Inflammatory macrophage treated with lipopolysaccharide for 1 hour (primary cell): ENCODE data around the gene EIF2AK2.
A peak's percentile ranks its signal among the peaks of the same experiment; 100 is the strongest.

Source experiments
- DNase-seq, 2 donors: peaks; one replicate each; pipeline ENCODE4 v3.0.0-alpha.2; 2020 to 2022

The EIF2AK2 gene

GRCh38 chr2:37098416-37099118 is 58.2 kb downstream of the EIF2AK2 start:
- DNase-seq: no peak

GRCh38 chr2:37096568-37096967 is 60.2 kb downstream of the EIF2AK2 start:
- DNase-seq: no peak

GRCh38 chr2:37091873-37092272 is 64.9 kb downstream of the EIF2AK2 start:
- DNase-seq: no peak

GRCh38 chr2:37090019-37090477 is 66.7 kb downstream of the EIF2AK2 start:
- DNase-seq: peak in 1 of 2 donors; percentile 7

- peak; percentile 18 to 29 for DNase-seq
These were observed 71.0 kb downstream of the EIF2AK2 start for GRCh38 chr2:37085731-37086147.

- DNase-seq: peak in 1 of 2 donors; percentile 3
These were observed 72.0 kb downstream of the EIF2AK2 start for GRCh38 chr2:37084797-37085196.

GRCh38 chr2:37083873-37084794 is 72.6 kb downstream of the EIF2AK2 start, which contains the start of the genes GPATCH11 and HEATR5B:
Gene GPATCH11 (plus strand): TSS chr2:37084518. CDS start chr2:37088382, 3,864 bp downstream.
Gene HEATR5B (minus strand): TSS chr2:37084372. CDS start chr2:37083414, 958 bp downstream.
- peak; percentile 96 to 97 for DNase-seq

GRCh38 chr2:37080689-37081088 is 76.1 kb downstream of the EIF2AK2 start:
- DNase-seq: peak in 1 of 2 donors; percentile 28

- peak; percentile 37 to 40 for DNase-seq
These were observed 76.5 kb downstream of the EIF2AK2 start for GRCh38 chr2:37080266-37080665.

GRCh38 chr2:37070931-37071330 is 85.8 kb downstream of the EIF2AK2 start:
- DNase-seq: no peak

GRCh38 chr2:37068686-37069085 is 88.1 kb downstream of the EIF2AK2 start:
- DNase-seq: no peak

GRCh38 chr2:37061776-37062175 is 95.0 kb downstream of the EIF2AK2 start:
- no peak for DNase-seq

GRCh38 chr2:37061013-37061711 is 95.6 kb downstream of the EIF2AK2 start:
- no peak for DNase-seq

GRCh38 chr2:37060446-37060845 is 96.3 kb downstream of the EIF2AK2 start:
- DNase-seq: no peak

GRCh38 chr2:37059841-37060240 is 96.9 kb downstream of the EIF2AK2 start:
- DNase-seq: no peak

- peak in 1 of 2 donors; percentile 9 for DNase-seq
These were observed 104.0 kb downstream of the EIF2AK2 start for GRCh38 chr2:37052600-37053332.
